ENCODE data around the gene AQR.
A peak's percentile ranks its signal among the peaks of the same experiment; 100 is the strongest.
"Not testable (repeated sequence)": the region's sequence is repeated elsewhere in the genome, so short reads cannot be mapped to it uniquely, and the experiment has no call there.

Gene AQR

GRCh38 chr15:34952481-34952880 is 17.1 kb downstream of the AQR start:
- no peak for TF ChIP-seq POLR2A (IDR thresholded peaks at IDR 0.05; ENCODE audit: low read depth, low read length)
- no peak for TF ChIP-seq POLR2AphosphoS5 (IDR thresholded peaks at IDR 0.05; ENCODE audit: low read depth, low read length)
- TF ChIP-seq TAF1 (IDR thresholded peaks at IDR 0.05; ENCODE audit: borderline replicate concordance, low read depth, low read length), result no peak
- no peak for DNase-seq (ENCODE audit: insufficient read length)
- no peak for FAIRE-seq

GRCh38 chr15:34951993-34952392 is 17.5 kb downstream of the AQR start:
- DNase-seq (ENCODE audit: insufficient read length) (no peak), FAIRE-seq (peak; percentile 58)
- TF ChIP-seq TAF1 (IDR thresholded peaks at IDR 0.05; ENCODE audit: borderline replicate concordance, low read depth, low read length) (no peak), POLR2AphosphoS5 (IDR thresholded peaks at IDR 0.05; ENCODE audit: low read depth, low read length) (no peak)

- TF ChIP-seq POLR2AphosphoS5 (IDR thresholded peaks at IDR 0.05; ENCODE audit: low read depth, low read length), result no peak
- no peak for TF ChIP-seq POLR2A (IDR thresholded peaks at IDR 0.05; ENCODE audit: low read depth, low read length)
- TF ChIP-seq TAF1 (IDR thresholded peaks at IDR 0.05; ENCODE audit: borderline replicate concordance, low read depth, low read length), result no peak
- FAIRE-seq (no peak), DNase-seq (ENCODE audit: insufficient read length) (no peak)
Measured at GRCh38 chr15:34944936-34945335, 24.6 kb downstream of the AQR start.

- DNase-seq (ENCODE audit: insufficient read length) (no peak), FAIRE-seq (no peak)
- TF ChIP-seq POLR2AphosphoS5 (IDR thresholded peaks at IDR 0.05; ENCODE audit: low read depth, low read length) (no peak), POLR2A (IDR thresholded peaks at IDR 0.05; ENCODE audit: low read depth, low read length) (no peak), TAF1 (IDR thresholded peaks at IDR 0.05; ENCODE audit: borderline replicate concordance, low read depth, low read length) (no peak)
Measured at GRCh38 chr15:34943711-34944110, 25.8 kb downstream of the AQR start.

- not testable (repeated sequence) for FAIRE-seq; DNase-seq (ENCODE audit: insufficient read length)
Measured at GRCh38 chr15:34943264-34943663, 26.3 kb downstream of the AQR start.

- FAIRE-seq, result no peak
- no peak for TF ChIP-seq TAF1 (IDR thresholded peaks at IDR 0.05; ENCODE audit: borderline replicate concordance, low read depth, low read length)
- TF ChIP-seq POLR2A (IDR thresholded peaks at IDR 0.05; ENCODE audit: low read depth, low read length), result no peak
- no peak for TF ChIP-seq POLR2AphosphoS5 (IDR thresholded peaks at IDR 0.05; ENCODE audit: low read depth, low read length)
- DNase-seq (ENCODE audit: insufficient read length), result no peak
Measured at GRCh38 chr15:34942363-34942762, 27.2 kb downstream of the AQR start.

- DNase-seq (ENCODE audit: insufficient read length), result no peak
- no peak for FAIRE-seq
- no peak for TF ChIP-seq TAF1 (IDR thresholded peaks at IDR 0.05; ENCODE audit: borderline replicate concordance, low read depth, low read length)
- TF ChIP-seq POLR2AphosphoS5 (IDR thresholded peaks at IDR 0.05; ENCODE audit: low read depth, low read length), result no peak
- no peak for TF ChIP-seq POLR2A (IDR thresholded peaks at IDR 0.05; ENCODE audit: low read depth, low read length)
Measured at GRCh38 chr15:34941831-34942230, 27.7 kb downstream of the AQR start.

GRCh38 chr15:34941185-34941698 is 28.3 kb downstream of the AQR start:
- FAIRE-seq (no peak), DNase-seq (ENCODE audit: insufficient read length) (no peak)
- TF ChIP-seq POLR2AphosphoS5 (IDR thresholded peaks at IDR 0.05; ENCODE audit: low read depth, low read length) (no peak), TAF1 (IDR thresholded peaks at IDR 0.05; ENCODE audit: borderline replicate concordance, low read depth, low read length) (no peak), POLR2A (IDR thresholded peaks at IDR 0.05; ENCODE audit: low read depth, low read length) (no peak)

- no peak for TF ChIP-seq POLR2A (IDR thresholded peaks at IDR 0.05; ENCODE audit: low read depth, low read length)
- no peak for TF ChIP-seq POLR2AphosphoS5 (IDR thresholded peaks at IDR 0.05; ENCODE audit: low read depth, low read length)
- no peak for TF ChIP-seq TAF1 (IDR thresholded peaks at IDR 0.05; ENCODE audit: borderline replicate concordance, low read depth, low read length)
- FAIRE-seq (no peak), DNase-seq (ENCODE audit: insufficient read length) (no peak)
Measured at GRCh38 chr15:34933432-34933975, 36.0 kb downstream of the AQR start.

- FAIRE-seq, result peak; percentile 30
- DNase-seq (ENCODE audit: insufficient read length), result not testable (repeated sequence)
Measured at GRCh38 chr15:34928349-34928748, 41.2 kb downstream of the AQR start.

- FAIRE-seq (peak; percentile 48), DNase-seq (ENCODE audit: insufficient read length) (no peak)
- no peak for TF ChIP-seq POLR2AphosphoS5 (IDR thresholded peaks at IDR 0.05; ENCODE audit: low read depth, low read length)
- no peak for TF ChIP-seq POLR2A (IDR thresholded peaks at IDR 0.05; ENCODE audit: low read depth, low read length)
- TF ChIP-seq TAF1 (IDR thresholded peaks at IDR 0.05; ENCODE audit: borderline replicate concordance, low read depth, low read length), result no peak
Measured at GRCh38 chr15:34927726-34928125, 41.8 kb downstream of the AQR start.

- TF ChIP-seq POLR2A (IDR thresholded peaks at IDR 0.05; ENCODE audit: low read depth, low read length) (no peak), TAF1 (IDR thresholded peaks at IDR 0.05; ENCODE audit: borderline replicate concordance, low read depth, low read length) (no peak), POLR2AphosphoS5 (IDR thresholded peaks at IDR 0.05; ENCODE audit: low read depth, low read length) (no peak)
- DNase-seq (ENCODE audit: insufficient read length) (no peak), FAIRE-seq (no peak)
Measured at GRCh38 chr15:34914317-34914716, 55.2 kb downstream of the AQR start.

- no peak for DNase-seq (ENCODE audit: insufficient read length)
- TF ChIP-seq POLR2AphosphoS5 (IDR thresholded peaks at IDR 0.05; ENCODE audit: low read depth, low read length) (no peak), POLR2A (IDR thresholded peaks at IDR 0.05; ENCODE audit: low read depth, low read length) (no peak), TAF1 (IDR thresholded peaks at IDR 0.05; ENCODE audit: borderline replicate concordance, low read depth, low read length) (no peak)
- FAIRE-seq, result no peak
Measured at GRCh38 chr15:34905047-34905446, 64.5 kb downstream of the AQR start.
